GM18498 (cell line): ENCODE data around the gene ATXN7L1.
A peak's percentile ranks its signal among the peaks of the same experiment; 100 is the strongest.

ENCODE experiments used
- ATAC-seq: cut with Tn5 transposase; IDR thresholded peaks from one replicate; pipeline ENCODE4 v1.9.1; 2021; ENCODE audit warnings: mild to moderate bottlenecking, moderate library complexity; ENCODE audit not compliant: unreplicated experiment

The ATXN7L1 gene

DNA sequence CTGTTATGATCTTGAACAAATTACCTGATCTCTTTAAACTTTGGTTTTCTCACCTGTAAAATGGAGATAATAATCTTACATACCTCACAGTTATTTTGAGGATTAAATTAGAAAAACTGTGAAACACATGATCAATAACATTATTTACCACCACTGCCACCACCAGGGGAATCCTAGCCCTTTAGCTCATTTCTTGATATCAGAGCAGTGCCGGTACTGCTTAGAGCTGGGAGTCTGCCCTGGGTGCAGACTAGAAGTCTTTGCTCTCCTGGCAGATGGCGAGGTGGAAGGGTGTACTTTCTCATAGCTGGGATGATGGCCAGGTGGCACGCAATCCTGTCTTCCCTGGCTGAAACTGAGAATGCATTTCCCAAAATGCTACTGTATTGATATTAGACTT lies 282.4 kb downstream of the ATXN7L1 start:
- no peak for ATAC-seq

DNA sequence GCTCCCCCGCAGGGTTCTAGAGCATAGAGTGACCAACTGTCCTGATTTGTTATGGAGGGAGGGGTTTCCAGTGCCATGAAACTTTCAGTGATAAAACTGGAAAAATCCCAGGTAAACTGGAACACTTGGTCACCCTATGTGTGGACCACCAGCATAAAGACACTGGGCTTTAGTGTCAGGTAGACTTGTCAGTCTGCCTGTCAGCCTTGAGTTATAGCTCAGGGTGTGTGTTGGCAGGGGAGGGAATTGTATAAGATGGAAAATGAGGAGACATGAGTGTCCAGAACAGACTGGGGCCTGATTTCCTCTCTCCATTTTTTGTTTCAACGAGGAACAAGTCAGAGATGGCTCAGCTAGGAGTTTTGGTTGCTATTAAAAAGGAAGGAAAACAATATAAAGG lies 284.9 kb downstream of the ATXN7L1 start:
- no peak for ATAC-seq

DNA sequence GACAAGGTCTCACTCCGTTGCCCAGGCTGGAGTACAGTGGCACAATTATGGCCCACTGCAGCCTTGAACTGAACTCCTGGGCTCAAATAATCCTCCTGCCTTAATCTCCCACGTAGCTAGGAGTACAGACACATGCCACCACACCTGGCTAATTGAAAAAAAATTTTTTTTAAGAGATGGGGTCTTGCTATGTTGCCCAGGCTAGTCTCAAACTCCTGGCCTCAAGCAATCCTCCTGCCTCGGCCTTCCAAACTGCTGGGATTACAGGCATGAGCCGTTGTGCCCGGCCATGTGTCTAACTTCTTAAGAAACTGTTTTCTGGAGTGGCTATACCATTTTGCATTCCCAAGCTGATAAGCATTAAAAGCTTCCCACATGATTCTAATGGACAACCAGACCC lies 285.6 kb downstream of the ATXN7L1 start:
- no peak for ATAC-seq

DNA sequence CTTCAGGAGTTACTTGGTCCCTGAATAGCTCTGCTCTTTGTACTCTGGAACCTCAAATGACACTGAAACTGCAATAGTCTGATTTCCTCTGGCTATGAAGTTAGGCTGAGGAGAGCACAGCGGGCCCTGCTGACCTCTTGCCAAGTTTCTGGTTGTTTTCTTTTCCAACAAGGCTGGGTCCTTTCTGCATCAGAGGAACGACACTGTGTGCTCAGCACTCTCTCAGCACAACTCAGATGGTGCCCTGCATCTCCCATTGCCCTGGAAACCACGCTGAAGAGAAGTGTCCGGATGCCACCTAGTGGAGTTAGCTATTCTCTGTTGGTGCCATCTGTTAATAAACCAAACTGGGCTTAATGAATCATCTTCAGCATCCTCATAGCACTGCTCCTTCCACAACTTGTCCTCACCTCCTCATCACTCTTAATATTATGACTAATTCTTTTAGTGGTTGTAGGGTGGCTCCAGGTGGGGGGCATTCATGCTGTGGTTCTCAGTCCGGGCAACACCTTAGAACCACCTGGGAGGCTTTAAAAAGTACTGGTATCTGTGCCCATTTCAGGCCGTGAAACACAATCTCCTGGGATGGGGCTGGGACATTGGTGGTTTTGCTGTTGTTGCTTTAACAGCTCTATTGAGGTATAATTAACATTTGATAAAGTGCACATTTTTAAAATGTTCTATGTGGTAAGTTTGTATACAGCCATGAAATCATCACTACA lies 286.9 kb downstream of the ATXN7L1 start:
- ATAC-seq = peak; percentile 86

DNA sequence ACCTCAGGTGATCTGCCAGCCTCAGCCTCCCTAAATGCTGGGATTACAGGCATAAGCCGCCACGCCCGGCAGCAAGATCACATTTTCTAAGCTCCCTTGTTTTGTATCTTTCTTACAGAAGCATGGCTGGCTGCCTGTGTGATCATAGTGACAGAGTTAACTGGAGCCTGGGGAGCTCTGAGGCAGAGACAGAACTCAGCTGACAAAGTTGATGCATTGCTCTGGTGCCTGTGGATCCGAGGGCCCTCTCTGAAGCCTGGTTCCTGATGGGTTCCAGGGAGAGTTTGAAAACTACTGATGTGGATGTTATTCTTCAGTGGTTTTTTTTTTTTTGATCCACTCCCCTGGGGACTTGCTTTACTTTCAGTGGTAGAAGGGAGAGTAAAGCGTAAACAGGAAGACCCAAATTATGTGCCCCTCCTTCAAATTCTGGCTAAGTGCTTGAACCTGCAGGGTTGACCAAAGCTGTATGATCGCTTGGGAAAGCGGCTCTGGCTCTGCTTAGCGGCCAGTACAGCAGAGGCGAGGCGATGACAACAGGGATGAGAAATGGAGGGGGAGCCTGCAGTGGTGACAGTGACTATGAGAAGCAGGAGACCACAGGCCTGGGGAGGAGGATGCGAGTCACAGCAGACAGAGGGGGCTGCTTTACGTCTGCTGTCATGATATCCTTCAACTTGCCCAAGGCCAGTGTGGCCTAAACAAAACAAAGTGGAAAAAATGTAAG lies 288.3 kb downstream of the ATXN7L1 start:
- no peak for ATAC-seq

DNA sequence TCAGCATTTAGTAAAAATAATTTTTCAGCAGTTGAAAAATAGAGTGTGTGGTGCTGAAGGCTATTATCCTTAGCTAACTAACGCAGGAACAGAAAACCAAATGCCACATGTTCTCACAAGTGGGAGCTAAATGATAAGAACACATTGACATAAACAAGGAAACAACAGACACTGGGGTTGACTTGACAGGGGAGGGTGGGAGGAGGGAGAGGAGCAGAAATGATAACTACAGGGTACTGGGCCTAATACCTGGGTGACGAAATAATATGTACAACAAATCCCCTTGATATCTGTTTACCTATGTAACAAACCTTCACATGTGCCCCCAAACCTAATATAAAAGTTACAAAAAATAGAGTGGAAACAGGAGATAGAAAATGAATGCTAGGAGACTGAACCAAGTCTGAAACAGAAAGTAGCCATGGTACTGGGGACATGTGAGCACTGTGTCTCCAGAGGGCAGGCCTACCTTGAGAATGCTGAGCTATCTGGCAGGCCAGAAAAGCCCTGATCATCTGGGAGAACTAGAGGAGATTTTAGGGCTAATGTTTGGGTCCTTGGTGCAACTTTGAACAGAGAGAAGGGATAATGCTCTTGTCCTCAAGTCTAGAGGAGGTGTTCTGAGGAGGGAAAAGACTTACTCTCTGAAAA lies 290.4 kb downstream of the ATXN7L1 start:
- ATAC-seq = peak; percentile 56

DNA sequence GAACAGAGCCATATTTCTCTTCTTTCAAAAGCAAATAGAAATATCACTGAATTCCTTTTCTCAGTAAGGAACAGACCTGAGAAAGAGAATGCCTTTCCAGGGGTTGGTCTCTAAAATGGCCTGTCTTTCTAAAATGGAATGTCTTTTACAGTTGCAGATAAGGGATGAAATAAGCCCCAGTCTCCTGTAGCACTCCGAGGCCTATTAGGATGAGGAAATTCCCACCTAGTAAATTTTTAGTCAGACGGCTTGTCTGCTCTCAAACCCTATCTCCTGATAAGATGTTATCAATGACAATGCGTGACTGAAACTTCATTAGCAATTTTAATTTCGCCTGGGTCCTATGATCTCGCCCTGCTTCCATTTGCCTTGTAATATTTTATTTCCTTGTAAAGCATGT lies 292.2 kb downstream of the ATXN7L1 start:
- ATAC-seq = no peak

DNA sequence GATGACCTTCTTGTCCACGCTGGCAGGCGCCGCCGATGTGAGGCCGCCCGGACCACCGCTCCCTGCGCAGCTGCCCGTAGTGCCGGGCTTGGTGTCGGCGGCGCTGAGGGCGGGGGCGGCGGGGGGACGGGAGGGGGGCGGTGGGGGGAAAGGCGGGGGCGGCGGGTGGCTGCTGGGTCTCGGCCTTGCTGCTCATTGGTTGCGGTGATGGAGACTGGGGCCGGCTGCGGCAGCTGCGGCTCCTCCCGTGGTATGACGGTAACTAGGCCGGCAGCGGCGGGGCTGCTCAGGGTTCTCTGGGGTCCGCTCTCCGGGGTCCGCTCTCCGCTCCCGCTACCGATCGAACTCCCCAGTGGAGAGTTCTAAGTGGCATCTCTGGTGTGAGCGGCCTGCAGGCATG lies 293.3 kb downstream of the ATXN7L1 start:
- ATAC-seq = no peak

DNA sequence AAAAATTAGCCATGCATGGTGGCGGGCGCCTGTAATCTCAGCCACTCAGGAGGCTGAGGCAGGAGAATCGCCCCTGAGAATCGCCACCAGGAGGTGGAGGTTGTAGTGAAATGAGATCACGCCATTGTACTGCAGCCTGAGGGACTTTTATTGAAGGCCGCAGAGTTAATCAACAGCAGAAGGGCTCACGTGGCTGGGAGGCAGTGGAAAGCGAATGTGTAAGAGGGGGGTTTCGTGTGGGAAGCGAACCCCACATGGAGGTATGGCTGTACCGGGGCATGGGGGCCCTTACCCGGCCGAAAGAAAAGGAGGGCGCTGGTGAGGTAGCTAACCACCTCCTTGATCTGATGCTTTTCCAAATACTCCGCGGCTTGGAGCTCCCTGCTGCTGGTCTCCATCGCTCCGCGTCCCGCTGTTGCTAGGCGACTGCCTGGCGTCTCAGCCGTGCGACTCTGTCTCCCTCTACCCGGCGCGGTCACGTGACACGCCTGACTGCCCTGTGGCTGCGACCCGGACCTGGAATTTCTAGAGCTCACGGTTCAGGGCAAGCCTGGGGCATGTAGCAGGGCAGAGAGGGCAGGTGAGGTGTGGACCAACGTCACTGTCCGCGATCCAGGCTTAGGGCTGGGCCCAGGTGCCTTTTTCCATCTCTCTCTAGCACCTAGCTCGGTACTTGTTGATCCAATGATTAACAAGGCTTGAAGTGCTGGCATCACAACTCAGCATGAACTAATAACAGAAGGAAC lies 295.2 kb downstream of the ATXN7L1 start, which contains the start of gene EFCAB10:
EFCAB10 (minus strand) TSS at position 428 of the 746 bp plus-strand sequence; CDS start at position 398, 30 bp downstream.
- ATAC-seq = peak; percentile 80

DNA sequence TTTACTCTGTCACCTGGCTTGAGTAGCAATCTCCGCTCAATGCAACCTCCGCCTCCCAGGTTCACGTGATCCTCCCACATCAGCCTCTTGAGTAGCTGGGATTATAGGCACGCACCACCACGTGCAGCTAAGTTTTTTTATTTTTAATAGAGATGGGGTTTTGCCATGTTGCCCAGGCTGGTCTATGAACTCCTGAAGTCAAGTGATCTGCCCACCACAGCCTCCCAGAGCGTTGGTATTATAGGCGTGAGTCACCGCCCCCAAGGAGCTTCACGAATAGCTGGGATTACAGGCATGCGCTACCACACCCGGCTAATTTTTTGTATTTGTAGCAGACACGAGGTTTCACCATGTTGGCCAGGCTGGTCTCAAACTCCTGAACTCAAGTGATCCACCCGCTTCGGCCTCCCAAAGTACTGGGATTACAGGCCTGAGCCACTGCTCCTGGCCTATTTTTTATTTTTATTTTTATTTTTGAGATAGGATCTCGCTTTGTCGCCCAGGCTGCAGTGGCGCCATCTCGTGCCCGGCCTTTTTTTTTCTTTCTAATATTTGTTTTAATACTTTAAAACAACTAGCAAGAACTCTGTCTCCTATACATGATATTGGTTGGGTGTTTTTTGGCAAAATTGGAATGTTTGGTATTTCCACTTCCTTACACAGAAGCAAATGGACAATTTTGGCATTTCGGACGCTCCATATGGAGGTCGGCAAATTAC lies 296.2 kb downstream of the ATXN7L1 start:
- ATAC-seq = no peak

DNA sequence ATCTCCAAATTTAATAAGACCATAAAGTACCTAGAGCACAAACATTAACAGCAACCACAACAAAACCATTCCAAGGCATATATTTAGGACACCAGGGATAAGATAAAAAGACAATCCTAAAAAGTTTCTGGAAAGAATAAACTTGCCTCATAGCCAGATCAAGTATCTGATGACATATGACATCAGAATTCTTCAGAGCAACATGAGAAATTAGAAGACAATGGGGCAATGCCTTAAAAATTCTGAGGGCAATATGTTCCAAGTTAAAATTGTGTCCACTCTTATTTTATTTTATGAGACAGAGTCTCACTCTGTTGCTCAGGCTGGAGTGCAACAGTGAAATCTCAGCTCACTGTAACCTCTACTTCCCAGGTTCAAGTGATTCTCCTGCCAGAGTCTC lies 297.9 kb downstream of the ATXN7L1 start:
- ATAC-seq = no peak

DNA sequence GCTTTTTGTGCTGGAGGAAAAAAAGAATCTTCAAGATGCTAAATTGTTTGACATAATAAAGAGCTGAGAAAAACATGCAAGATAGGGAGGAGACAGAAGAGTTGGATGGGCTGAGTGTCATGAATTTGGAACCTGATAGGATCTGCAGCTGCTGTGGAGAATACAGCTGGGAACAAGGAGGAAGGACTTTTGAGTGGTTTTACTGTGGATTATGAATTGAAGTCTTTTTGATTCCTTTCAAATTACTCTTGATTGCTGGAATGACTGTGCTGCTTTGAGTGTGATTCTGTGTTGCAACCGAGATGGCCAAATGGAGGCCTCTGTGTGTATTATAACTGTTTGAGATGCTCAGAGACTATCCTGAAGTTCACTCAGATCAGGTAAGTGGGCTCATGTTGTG lies 299.1 kb downstream of the ATXN7L1 start:
- no peak for ATAC-seq

DNA sequence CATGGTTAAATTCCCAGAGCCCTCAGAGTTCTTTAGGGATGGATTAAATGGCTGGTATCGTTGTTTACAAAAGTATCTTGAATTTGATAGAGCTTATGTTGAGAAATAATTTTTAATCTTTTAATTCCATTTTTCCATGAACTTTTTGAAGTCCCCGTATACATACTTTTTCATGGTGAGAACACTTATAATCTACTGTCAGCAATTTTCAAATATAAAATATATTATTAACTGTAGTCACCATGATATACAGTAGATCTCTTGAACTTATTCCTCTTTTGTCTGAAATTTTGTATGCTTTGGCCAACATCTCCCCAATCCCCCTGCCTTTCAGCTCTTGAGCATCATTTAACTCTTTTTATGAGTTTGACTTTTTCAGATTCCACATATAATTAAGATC lies 304.5 kb downstream of the ATXN7L1 start:
- ATAC-seq = no peak

DNA sequence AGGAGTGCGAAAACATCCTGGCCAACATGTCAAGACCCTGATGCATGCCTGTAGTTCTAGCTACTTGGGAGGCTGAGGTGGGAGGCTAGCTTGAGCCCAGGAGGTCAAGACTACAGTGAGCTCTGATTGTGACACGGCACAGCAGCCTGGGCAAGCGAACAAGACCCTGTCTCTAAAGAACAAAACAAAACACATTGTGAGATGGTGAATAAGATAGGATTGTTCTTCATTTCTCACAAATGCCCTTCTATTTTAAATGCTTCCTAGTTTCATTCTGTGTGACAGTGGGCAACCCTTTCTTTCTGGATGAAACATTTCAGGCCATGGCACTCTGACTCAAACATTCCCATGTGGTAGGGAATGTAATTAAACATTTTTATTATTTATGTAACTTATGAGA lies 308.6 kb downstream of the ATXN7L1 start:
- ATAC-seq = no peak

DNA sequence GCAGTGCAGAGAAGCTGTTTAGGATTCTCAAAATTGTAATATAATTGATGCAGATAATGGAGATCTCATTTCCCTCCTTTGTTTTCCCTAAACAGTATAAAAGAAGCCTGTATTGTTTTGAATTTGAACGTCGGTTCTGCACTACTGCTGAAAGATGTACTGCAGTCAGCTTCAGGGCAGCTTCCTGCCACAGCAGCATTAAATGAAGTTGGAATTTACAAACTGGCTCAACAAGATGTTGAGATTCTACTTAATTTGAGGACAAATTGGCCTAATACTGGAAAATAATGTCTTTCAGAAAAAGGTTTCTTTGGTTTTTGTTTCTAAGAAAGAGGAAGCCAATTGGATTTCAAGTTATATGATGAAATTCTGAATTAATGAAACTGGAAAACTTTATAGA lies 309.4 kb downstream of the ATXN7L1 start:
- ATAC-seq = no peak

DNA sequence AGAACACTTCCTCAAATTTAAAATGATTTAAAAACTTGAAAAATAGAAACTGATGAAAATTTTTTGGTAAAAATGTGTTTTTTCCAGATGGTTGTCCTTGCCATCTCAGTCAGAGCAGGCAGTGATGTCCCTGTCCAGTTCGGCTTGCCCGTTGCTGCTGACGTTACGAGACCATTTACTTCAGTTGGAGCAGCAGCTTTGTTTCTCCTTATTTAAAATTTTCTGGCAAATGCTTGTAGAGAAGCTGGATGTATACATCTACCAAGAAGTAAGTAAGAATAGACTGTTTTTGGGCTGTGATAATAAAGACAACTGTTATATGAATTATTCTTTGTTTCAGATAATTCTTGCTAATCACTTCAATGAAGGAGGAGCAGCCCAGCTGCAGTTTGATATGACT lies 311.2 kb downstream of the ATXN7L1 start:
- ATAC-seq = no peak

DNA sequence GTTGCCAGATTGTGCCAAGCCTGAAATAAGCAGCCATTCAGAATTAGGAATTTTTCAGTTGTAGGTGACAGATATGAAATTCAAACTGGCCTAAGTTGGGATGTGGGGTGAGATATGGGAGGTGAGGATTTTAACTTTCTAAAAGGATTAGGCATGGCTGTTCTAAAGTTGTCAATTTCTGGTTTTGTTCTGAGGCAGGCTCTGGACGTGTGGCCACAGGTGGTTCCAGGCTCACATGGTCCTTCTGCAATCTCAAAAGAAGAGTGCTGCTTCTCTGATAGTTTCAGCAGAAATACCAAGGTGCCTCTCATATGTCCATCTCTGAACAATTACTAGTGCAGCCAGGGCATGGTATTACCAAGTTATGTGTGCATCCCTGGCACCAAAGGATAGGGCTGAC lies 316.5 kb downstream of the ATXN7L1 start:
- ATAC-seq = no peak
